Measurements from ENCODE around the gene CDK8.

DNA sequence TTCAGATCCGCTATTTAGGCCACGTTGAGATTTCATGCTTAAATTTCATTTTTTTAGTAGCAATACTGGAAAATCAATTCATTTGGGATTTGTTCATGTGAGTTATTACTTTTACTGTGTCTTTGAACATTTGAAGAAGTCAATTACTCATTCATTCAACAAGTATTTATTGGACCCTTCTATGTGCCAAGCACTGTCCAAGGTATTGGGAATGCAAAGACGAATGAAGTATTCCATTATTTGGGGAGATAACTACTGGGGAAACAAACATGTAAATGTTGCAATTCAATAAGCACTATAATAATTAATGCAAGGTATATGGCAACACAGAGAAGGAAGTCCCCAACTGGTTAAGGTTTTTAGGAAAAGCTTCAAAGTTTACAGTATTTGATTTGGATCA lies 5.7 kb downstream of the CDK8 start:
- TF ChIP-seq POLR2A (IDR thresholded peaks at IDR 0.05) (no peak), CTCF (IDR thresholded peaks at IDR 0.05) (no peak)

Measured in vagina (tissue), 2 donors.